CD4-positive, alpha-beta T cell treated with Interleukin-17A for 1 hour (primary cell): Measurements from ENCODE around the gene RPLP2.

Source experiments
- DNase-seq: peaks from one replicate; pipeline ENCODE4 v3.0.0-alpha.2; 2020

The RPLP2 gene

DNA sequence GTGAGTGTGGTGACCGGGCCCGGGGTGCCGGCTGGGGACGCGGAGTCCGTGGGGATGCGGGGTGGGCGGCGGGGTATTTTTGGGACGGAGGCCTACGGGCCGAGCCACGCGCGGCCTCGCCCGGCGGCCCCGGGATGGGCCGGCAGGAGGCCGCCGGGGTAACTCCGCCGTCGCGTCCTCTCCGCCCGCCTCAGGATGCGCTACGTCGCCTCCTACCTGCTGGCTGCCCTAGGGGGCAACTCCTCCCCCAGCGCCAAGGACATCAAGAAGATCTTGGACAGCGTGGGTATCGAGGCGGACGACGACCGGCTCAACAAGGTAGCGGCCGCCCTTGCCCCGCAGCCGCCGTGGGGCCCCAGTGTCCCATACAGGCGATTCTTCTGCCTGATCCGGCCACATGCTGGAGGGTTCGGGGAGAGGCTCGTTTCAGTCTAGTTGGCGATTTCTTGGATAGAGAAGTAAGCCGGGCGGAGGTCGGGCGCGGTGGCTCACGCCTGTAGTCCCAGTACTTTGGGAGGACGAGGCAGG, 337 bp downstream of the RPLP2 start:
- no peak for DNase-seq

DNA sequence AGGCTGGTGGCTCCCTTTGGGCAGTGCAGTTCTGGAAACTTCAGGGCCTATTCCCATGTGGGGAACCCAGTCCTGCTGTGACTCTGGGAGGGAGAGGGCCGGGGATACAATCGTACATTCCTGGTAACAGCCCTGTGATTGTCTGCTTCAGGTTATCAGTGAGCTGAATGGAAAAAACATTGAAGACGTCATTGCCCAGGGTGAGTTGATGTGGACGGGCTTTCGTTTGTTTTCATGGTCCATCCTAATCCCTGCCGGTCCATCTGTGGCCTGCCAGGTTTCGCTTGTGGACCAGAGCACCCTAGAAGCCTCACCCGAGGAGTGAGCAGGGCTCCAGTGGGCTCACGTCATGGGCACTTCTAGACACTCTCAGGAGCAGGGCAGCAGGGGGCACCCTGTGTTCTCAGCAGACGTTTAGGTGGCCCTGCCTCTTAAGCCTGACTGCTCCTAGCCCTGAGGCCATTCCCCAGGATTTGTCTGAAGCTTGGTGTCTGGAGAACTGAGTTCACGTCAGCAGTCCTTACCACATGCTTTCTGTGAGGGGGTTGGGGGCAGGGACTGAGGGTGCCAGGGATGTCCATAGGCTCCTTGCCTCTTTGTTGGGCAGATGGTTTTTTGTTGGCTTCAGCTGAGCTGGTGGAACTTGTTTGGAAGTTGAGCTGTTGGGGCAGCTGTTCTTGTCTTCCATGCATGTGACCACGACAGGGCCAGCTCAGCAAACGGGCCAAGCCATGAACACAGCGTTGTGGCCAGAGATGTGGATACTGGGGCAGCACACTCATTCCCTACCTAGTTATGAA, 1.9 kb downstream of the RPLP2 start:
- no peak for DNase-seq

DNA sequence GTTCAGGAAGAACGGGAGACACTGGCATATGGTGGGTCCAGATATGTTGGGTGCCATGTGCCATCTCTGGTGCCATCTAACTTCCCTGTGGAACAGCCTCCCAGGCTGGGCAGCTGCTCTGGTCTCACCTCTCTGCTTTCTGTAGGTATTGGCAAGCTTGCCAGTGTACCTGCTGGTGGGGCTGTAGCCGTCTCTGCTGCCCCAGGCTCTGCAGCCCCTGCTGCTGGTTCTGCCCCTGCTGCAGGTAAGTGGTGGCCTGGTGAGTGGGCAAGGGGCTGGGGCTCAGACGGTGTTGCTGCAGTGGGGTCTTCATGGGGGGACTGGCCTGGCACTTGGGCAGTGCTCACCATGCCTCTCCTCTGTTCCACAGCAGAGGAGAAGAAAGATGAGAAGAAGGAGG, 2.6 kb downstream of the RPLP2 start:
- DNase-seq = no peak

DNA sequence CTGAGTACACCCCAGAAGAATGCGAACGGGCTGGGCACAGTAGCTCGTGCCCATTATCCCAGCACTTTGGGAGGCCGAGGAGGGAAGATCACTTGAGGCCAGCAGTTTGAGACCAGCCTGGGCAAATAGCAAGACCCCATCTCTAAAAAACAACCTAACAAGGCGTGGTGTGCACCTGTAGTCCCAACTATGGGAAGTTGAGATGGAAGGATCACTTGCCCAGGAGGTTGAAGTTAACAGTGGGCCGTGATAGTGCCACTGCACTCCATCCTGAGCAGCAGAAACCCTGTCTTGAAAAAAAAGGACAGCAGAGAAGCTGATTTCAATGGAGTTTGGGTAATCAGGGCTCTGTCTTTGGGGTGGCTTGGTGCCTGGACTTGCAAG, 3.3 kb downstream of the RPLP2 start:
- no peak for DNase-seq

DNA sequence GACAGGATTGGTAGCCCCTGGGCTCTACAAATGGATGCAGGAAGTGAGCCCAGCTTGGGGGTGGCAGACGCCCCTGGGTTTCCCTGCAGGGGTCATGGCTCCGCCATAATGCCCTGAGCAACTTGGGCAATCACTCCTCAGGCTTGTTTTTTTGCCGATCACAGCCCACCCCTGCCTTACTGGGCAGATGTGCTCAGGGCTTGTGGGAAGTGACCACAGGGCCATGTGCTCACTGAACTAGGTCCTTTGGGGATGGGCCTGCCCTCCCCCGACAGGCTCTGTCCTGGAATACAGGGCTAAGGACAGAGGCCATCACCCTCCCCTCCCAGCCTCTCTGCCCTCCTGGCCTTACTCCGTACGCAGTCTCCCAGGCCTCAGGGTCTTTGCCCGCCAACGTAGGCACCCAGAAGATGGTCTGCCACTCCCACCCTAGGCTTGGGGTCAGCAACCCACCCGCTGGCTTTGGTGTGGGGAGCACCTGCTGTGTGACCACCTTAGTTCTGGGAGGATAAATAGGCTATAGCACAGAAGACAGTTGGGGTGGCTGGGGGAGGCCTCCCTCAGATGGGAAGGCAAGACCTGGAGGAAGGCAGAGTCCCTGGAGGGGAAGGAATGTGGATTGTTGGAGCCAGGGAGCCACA, 3.8 kb downstream of the RPLP2 start:
- DNase-seq = no peak

DNA sequence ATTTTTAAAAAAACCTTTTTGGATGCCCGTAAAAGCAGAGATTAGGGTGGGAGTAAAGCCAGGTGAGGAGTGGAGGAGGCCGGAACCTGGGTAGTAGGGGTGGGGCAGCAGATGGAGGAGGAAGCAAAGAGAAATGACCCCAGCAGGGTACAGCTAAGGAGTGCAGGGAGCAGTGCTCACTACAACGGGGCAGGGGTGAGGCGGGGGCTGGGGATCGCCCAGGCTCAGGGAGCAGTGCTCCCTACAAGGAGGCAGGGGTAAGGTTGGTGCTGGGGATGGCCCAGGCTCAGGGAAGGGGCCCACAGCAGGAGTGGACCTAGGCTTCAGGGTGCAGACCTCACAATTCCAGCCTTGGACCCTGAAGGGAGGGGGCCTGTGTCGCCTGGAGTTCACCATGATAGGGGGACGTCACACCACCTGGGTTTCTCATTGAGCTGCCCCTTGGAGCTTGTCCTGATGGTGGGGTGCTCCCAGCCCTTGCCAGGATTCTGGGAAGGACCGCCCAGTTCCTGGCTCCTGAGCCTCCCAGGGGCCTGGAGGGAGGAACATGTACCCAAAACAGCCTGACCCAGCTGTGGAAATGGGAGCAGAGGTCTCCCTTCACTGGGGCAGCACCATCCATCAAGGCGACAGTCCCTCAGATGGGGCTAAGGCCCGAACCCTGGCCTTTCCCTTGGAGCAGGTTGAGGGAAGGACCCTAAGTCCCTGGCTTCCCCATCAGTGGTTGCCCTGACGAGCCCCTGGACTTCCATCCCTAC, 6.1 kb downstream of the RPLP2 start:
- DNase-seq = no peak

DNA sequence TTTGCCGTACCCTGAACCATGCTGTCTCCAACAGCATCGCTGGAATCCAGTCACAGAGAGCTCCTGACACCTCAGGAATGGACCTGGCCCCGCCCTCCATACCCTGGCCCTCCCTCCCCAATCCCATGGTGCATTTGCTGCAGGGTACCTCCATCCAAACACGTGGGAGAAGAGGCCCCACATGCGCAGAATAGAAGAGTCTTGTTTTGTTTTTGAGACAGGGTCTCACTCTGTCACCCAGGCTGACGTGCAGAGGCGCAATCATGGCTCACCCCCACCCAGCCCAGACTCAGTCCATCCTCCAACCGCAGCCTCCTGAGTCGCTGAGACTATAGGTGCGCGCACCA, 6.6 kb downstream of the RPLP2 start:
- DNase-seq = no peak

DNA sequence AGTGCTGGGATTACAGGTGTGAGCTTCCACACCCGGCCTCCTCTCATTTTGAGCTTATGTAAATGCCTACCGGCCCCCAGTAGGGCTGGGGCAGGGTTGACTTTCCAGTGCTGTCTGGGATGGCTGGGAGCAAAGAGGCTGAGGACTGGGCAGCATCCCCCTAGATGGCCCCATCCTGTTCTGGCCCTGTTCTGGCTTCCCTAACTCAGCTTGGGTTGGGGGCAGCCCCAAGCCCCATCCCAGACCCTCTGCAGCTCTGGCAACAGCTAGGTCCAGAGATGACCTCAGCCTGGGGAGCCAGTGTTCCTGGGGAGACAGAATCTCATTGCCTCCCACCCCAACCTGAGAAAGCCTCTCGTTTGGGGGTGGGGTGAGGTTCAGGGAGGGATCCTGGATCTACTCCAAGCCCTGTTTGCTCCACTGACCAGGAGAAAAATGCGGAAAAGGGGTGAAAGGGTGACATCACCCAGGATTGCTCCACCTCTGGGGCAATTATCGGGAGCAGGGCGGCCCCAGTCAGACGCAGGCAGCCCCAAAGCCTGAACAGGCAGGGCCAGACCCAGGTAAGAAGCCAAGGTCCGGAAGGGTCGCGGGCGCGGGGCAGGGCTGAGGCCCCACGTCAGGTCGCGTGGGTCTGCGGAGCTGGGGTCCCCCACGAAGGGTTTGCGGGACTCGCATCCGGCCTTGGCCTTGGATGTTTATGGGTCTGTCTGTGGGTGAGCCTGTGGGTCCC, 8.8 kb downstream of the RPLP2 start, which contains the start of gene PNPLA2:
Gene PNPLA2, plus strand, starts transcription at position 519 of the 733 bp plus-strand sequence. CDS start 805 bp downstream, outside the sequence.
- no peak for DNase-seq

DNA sequence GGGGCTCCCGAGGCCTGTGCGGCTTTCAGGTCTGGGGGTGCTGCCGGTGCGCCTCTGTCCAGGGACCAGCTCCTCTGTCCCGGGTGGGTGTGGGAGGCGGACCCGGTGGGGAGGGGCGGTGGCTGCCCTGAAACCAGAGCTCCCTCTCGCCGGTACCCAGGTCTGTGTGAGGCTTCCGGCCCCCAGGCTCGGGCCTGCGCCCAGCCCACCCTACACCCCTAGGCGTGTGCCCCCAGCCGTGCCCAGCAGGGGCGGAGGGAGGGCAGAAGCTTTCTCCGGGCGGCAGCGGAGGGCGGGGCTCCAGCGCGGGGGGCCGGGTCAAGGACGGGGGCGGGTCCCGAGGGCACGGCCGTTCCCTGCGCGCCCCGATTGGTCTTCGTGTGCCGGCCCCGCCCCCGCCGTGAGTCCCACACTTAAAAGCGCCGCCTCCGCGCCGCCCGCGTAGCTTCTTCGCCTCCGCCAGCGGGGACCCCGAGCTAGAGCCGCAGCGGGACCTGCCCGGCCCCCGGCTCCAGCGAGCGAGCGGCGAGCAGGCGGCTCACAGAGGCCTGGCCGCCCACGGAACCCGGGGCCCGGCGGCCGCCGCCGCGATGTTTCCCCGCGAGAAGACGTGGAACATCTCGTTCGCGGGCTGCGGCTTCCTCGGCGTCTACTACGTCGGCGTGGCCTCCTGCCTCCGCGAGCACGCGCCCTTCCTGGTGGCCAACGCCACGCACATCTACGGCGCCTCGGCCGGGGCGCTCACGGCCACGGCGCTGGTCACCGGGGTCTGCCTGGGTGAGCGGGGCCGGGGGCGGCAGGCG, 9.6 kb downstream of the RPLP2 start:
- peak; percentile 93 for DNase-seq

DNA sequence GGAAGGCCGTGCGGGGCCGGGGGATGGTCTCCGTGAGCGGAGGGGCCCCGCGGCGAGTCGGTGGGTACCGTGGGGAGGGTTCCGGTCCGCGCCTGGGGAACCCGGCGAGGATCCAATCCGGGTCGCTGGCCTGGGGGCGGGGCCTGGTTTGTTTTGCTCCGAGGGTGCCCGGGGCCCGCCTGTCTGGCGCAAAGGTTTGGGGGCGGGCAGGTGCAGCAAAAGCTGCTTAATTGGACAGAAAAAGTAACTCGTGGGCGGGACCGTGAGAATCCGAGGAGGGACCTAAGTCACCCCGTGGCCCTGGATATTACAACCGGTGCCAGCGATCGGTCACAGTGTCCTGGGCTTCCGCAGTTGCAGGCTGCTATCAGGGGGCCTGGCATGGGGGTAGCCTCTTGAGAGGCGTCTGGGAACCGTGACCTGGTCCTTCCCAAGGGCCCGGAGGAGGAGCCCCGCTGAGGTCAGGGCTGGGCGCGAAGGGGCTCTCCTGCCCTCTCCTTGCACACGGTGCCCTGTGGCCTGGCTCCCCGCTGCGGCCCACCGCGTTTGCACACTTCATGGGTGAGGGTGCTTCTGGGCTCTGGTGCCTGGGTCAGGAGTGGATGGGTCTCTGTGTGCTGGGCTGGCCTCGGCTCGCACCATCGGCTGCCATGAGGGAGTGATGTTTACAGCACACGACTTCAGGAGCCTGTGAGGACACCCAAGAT, 10.3 kb downstream of the RPLP2 start:
- DNase-seq = peak; percentile 96

DNA sequence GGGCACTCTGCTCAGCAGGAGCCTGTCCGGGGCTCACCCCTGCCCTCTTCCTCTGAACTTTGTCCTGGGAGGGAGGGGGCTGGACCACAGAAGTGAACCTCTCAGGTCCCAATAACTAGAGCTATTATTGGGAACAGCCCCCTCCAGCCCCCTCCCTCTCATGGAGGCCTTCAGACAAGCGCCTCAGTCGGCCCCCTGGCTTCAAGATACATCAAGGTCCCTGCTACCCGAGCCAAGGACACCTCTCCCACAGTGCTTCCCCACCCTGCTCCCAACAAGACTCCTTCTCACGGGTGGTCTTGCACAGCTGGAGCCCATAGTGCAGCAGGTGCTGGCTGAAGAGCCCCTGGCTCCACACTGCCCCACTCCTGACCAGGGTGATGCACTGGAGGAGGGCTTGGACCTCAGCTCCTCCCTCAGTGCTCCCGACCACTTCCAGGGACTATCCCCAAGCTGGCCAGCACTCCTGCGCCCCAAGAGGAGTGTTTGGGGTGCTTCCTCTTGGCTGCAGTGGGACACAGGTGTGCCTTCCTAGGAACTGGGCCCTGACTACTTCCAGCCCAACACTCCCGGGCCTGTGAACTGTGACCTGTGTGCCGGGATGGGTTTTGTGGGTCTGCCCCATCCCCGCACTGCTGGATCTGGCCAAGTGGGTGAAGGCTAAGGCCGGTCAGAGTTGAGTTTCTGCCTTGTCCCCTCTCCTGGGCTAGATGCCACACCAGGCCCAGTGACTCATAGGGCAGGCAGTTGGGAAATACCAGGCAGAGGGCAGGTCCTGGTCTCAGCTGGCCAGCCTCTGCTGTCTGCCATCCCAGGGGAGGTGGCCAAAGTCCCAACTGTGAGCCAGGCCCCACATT, 11.1 kb downstream of the RPLP2 start:
- no peak for DNase-seq

DNA sequence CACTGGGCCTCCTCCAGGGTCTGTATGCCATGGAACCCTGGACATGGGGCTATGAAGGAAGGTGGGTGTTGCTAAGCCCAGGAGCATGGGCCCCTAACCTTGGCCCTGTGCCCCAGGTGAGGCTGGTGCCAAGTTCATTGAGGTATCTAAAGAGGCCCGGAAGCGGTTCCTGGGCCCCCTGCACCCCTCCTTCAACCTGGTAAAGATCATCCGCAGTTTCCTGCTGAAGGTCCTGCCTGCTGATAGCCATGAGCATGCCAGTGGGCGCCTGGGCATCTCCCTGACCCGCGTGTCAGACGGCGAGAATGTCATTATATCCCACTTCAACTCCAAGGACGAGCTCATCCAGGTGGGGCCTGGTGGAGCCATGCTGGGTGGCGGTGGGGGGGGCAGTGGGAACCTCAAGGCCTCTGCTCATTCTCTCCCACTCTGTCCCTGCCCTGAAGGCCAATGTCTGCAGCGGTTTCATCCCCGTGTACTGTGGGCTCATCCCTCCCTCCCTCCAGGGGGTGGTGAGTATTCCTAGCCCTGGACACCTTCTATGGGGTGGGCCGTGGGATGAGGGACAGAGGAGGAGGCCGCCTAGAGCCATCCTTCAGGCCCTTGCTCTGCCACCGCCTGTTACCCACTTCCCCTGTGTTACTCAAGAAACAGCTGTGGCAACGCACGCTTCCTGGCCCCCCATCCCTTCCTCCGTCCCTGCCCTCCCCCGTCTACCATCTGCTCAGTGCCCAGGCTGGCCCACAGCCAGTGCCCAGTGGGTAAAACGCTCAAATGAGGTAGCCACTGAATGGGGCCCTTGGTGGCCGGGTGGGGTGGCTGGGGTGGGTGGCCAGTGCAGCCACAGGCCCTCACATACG, 12.0 kb downstream of the RPLP2 start:
- no peak for DNase-seq

DNA sequence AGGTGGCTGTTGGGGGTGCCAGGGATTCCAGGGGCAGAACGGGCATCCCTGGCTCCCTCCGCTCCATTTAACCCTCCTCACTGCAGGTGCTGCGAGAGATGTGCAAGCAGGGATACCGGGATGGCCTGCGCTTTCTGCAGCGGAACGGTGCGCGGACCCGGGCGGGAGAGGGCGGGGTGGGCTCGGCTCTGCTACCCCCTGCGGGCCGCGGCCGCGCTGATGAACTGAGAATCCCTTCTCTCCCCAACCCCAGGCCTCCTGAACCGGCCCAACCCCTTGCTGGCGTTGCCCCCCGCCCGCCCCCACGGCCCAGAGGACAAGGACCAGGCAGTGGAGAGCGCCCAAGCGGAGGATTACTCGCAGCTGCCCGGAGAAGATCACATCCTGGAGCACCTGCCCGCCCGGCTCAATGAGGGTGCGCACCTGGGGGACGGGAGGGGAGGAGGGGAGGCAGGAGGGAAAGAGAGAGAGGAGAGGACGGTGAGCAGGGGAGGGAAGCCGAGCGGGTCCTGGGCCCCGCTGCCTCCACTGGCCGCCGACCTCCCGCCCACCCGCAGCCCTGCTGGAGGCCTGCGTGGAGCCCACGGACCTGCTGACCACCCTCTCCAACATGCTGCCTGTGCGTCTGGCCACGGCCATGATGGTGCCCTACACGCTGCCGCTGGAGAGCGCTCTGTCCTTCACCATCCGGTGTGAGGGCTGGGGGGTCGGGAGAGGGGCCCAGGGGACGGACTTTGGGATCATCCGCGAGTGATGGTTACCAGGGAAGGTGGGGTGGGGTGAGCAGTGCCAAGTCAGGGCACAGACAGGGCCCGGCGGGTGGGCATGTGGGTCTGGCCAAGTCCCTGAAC, 13.9 kb downstream of the RPLP2 start:
- no peak for DNase-seq

DNA sequence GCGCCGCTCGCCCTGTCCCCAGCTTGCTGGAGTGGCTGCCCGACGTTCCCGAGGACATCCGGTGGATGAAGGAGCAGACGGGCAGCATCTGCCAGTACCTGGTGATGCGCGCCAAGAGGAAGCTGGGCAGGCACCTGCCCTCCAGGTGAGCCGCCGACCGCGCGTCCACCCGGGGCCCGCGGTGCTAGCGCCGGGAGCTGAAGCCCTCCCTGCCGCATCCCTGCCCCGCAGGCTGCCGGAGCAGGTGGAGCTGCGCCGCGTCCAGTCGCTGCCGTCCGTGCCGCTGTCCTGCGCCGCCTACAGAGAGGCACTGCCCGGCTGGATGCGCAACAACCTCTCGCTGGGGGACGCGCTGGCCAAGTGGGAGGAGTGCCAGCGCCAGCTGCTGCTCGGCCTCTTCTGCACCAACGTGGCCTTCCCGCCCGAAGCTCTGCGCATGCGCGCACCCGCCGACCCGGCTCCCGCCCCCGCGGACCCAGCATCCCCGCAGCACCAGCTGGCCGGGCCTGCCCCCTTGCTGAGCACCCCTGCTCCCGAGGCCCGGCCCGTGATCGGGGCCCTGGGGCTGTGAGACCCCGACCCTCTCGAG, 14.6 kb downstream of the RPLP2 start:
- no peak for DNase-seq

DNA sequence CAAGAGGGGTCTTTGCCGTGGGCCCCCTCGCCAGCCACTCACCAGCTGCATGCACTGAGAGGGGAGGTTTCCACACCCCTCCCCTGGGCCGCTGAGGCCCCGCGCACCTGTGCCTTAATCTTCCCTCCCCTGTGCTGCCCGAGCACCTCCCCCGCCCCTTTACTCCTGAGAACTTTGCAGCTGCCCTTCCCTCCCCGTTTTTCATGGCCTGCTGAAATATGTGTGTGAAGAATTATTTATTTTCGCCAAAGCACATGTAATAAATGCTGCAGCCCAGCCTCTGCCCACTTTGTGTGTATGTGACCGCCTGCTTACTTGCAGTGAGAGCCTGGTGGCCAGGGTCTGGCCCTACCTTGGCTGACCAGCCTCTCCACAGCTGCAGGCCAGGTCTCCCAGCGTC, 15.2 kb downstream of the RPLP2 start:
- no peak for DNase-seq

DNA sequence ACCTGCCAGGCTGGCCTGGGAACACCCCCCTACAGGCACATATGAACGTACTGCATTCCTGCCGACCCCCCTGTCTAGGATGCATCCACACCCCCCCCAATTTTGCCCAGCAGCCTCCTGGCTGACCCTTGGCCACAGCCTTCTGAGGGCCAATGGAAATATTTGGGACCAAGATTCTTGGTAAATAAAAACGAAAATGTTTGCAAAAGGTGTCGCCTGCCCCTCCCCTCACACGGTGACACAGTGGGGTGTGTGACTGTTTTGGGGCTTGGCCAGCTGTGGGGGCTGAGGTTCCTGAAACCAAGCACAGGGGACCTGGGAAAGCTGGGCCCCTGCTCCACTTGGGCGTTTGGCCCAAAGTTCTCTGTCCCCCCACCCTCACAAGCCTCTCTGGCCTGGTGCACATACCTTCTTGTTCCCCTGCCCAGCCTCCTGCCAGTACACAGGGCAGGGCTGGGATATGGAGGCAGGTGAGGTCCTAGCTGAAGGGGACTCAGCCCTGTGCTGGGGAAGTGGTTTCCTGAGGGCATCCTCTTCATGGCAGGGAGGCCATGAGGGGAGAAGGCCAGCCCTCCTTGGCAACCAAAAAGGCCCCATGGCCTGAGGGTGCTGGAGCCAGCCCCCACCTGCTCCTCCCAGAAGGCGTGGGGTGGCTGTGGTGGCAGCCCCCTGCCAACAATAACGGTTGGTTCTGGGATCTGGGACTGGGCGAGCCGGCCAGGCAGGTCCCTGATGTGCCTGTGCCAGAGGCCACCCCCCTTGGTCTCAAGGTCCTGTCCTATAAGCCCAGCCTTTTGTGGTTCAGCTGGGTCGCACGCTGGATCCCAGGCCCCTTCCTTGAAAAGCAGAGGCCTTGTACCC, 15.8 kb downstream of the RPLP2 start:
- no peak for DNase-seq

DNA sequence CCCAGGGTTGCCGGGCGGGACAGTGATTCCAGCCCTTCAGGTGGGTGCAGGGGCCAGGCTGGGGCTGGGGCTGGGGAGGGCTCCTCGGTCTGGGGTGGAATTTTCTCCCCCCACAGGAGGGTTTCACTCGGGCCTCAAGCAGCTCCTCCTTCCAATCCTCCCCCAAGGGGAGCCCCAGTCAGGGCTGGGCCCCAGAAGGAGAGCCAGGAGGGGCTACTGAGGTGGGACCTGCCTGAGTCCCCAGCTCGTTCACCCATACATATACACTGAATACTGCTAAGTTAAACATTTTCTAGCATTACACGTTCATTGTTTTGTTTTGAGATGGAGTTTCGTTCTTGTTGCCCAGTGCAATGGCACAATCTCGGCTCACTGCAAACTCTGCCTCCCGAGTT, 16.5 kb downstream of the RPLP2 start:
- DNase-seq = no peak
